ENCODE data around the gene FOXI1.

Gene FOXI1

DNA sequence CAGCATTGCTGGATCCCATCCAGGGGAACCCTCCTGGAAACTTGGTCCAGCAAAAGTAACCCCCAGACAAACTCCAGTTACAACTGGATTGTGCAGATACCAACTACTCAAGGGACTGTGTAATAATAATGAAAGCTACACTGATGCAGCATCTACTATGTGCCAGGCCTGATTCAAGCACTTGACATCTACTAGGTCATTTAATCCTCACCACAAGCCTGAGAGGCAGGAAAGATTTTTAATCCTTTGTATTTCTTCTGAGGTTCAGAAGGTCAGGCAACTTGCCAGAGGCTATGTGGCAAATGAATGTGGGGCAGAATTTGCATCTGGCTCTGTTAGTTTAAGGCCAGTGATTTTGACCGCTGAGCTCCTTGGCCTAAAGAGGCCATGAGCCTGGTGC, 29.5 kb upstream of the FOXI1 start:
- TF ChIP-seq, protein P1, sequence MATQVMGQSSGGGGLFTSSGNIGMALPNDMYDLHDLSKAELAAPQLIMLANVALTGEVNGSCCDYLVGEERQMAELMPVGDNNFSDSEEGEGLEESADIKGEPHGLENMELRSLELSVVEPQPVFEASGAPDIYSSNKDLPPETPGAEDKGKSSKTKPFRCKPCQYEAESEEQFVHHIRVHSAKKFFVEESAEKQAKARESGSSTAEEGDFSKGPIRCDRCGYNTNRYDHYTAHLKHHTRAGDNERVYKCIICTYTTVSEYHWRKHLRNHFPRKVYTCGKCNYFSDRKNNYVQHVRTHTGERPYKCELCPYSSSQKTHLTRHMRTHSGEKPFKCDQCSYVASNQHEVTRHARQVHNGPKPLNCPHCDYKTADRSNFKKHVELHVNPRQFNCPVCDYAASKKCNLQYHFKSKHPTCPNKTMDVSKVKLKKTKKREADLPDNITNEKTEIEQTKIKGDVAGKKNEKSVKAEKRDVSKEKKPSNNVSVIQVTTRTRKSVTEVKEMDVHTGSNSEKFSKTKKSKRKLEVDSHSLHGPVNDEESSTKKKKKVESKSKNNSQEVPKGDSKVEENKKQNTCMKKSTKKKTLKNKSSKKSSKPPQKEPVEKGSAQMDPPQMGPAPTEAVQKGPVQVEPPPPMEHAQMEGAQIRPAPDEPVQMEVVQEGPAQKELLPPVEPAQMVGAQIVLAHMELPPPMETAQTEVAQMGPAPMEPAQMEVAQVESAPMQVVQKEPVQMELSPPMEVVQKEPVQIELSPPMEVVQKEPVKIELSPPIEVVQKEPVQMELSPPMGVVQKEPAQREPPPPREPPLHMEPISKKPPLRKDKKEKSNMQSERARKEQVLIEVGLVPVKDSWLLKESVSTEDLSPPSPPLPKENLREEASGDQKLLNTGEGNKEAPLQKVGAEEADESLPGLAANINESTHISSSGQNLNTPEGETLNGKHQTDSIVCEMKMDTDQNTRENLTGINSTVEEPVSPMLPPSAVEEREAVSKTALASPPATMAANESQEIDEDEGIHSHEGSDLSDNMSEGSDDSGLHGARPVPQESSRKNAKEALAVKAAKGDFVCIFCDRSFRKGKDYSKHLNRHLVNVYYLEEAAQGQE (IDR thresholded peaks at IDR 0.05; ENCODE audit: insufficient read depth in 1 of 2, low read depth in 2 of 2, low read length in 2 of 2) = no peak
- TF ChIP-seq FOXP2 (optimal IDR thresholded peaks at IDR 0.05; ENCODE audit: borderline replicate concordance, extremely low read depth, extremely low read length, insufficient read depth) (no peak), SIN3A (IDR thresholded peaks at IDR 0.05; ENCODE audit: borderline replicate concordance, insufficient read depth, low read length) (no peak), POLR2AphosphoS5 (IDR thresholded peaks at IDR 0.05; ENCODE audit: low read depth, low read length) (no peak), TAF1 (IDR thresholded peaks at IDR 0.05; ENCODE audit: borderline replicate concordance, insufficient read depth, low read length) (no peak)

DNA sequence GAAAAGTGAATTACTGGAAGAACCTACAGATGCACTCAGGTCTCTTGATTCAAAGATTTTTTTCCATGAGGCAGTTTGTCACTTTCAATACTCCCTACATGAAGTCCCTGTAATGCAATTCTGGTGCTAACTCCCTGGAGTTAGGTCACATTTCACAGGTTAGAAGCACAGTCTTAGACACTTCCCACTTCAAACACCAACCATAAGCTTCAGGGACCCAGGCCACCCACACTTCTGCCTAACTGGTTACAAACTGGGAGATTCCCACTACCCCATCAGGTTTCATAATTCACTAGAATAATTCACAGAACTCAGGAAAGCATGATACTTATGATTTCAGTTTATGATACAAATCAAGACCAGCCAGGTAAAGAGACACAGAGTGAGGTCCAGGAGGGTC, 29.0 kb upstream of the FOXI1 start:
- TF ChIP-seq TAF1 (IDR thresholded peaks at IDR 0.05; ENCODE audit: borderline replicate concordance, insufficient read depth, low read length) (no peak), SIN3A (IDR thresholded peaks at IDR 0.05; ENCODE audit: borderline replicate concordance, insufficient read depth, low read length) (no peak), POLR2AphosphoS5 (IDR thresholded peaks at IDR 0.05; ENCODE audit: low read depth, low read length) (no peak), FOXP2 (optimal IDR thresholded peaks at IDR 0.05; ENCODE audit: borderline replicate concordance, extremely low read depth, extremely low read length, insufficient read depth) (no peak)
- TF ChIP-seq, protein P1 (IDR thresholded peaks at IDR 0.05; ENCODE audit: insufficient read depth in 1 of 2, low read depth in 2 of 2, low read length in 2 of 2) = no peak

DNA sequence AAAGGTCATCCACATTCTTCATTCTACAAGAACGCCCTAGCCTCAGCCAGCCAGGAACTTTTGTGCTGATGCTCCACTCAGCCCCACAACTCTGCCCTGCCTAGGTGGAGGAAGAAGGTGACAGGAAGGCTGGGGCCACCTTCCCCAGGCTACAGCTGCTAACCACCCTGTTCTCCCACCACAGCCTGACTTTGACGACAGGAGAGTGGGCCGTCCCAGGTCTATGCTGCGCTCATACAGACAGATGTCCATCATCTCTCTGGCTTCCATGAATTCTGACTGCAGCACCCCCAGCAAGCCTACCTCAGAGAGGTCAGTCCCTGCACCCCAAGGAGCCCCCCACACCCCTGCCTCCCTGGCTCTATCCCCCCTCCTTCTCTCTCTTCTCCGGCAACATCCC, 28.2 kb upstream of the FOXI1 start:
- TF ChIP-seq, protein P1 (IDR thresholded peaks at IDR 0.05; ENCODE audit: insufficient read depth in 1 of 2, low read depth in 2 of 2, low read length in 2 of 2) = no peak
- TF ChIP-seq SIN3A (IDR thresholded peaks at IDR 0.05; ENCODE audit: borderline replicate concordance, insufficient read depth, low read length) (no peak), POLR2AphosphoS5 (IDR thresholded peaks at IDR 0.05; ENCODE audit: low read depth, low read length) (no peak)

DNA sequence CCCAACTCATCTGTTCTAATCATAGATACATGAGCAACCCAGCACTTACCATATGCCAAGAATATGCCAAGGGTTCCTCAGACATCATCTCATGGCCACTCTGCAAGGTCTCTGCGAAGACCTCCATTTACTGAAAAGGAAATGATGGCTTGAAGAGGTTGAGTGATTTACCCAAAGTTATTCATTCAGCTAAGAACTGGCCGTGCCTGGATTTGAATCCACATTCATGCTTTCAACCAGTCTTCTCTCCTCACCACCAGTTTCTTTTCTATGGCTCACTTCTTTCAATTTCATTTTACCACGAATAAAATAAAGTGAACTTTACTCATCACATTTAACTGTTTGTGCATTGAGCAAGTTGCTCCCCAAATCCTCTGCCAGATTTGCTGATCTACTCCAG, 27.2 kb upstream of the FOXI1 start:
- no peak for TF ChIP-seq TAF1 (IDR thresholded peaks at IDR 0.05; ENCODE audit: borderline replicate concordance, insufficient read depth, low read length)
- TF ChIP-seq FOXP2 (optimal IDR thresholded peaks at IDR 0.05; ENCODE audit: borderline replicate concordance, extremely low read depth, extremely low read length, insufficient read depth) = no peak
- no peak for TF ChIP-seq POLR2AphosphoS5 (IDR thresholded peaks at IDR 0.05; ENCODE audit: low read depth, low read length)
- no peak for TF ChIP-seq SIN3A (IDR thresholded peaks at IDR 0.05; ENCODE audit: borderline replicate concordance, insufficient read depth, low read length)
- TF ChIP-seq, protein P1 (IDR thresholded peaks at IDR 0.05; ENCODE audit: insufficient read depth in 1 of 2, low read depth in 2 of 2, low read length in 2 of 2) = no peak

DNA sequence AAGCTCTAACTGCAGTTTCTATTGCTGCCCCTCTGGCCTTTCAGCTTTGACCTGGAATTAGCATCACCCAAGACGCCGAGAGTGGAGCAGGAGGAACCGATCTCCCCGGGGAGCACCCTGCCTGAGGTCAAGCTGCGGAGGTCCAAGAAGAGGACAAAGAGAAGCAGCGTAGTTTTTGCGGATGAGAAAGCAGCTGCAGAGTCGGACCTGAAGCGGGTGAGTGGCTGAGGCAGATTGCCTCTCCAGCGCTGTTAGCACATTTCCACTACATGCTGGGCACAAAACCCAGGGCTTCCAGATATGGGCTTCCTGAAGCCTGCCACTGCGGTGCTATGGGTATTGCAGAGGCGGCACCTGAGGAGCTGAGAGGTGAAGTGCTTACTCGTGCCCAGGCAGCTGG, 26.8 kb upstream of the FOXI1 start:
- TF ChIP-seq TAF1 (IDR thresholded peaks at IDR 0.05; ENCODE audit: borderline replicate concordance, insufficient read depth, low read length) (no peak), POLR2AphosphoS5 (IDR thresholded peaks at IDR 0.05; ENCODE audit: low read depth, low read length) (no peak), SIN3A (IDR thresholded peaks at IDR 0.05; ENCODE audit: borderline replicate concordance, insufficient read depth, low read length) (no peak), FOXP2 (optimal IDR thresholded peaks at IDR 0.05; ENCODE audit: borderline replicate concordance, extremely low read depth, extremely low read length, insufficient read depth) (no peak)
- TF ChIP-seq, protein P1 (IDR thresholded peaks at IDR 0.05; ENCODE audit: insufficient read depth in 1 of 2, low read depth in 2 of 2, low read length in 2 of 2) = no peak
